ENCODE results near the gene SLC66A3.

The SLC66A3 gene

GRCh38 chr2:11147263-11147662 is 8.0 kb upstream of the SLC66A3 start:
- no peaks in the 10 kb centered on the region for H3K36me3 Mint-ChIP-seq (ENCODE audit: low read depth)
- peaks cover 17% of the 10 kb centered on the region for H3K4me1 Mint-ChIP-seq
- no peak for TF ChIP-seq CTCF (IDR thresholded peaks at IDR 0.05)
- no peak for DNase-seq
- no peaks in the 10 kb centered on the region for H3K9me3 Mint-ChIP-seq
- H3K27me3 Mint-ChIP-seq (ENCODE audit: low read depth, poor library complexity): peaks cover 31% of the 10 kb centered on the region
- no peak overlapping the region for H3K4me3 Mint-ChIP-seq
- no peak overlapping the region for H3K27ac Mint-ChIP-seq

- Mint-ChIP-seq H3K9me3 (no peaks in the 10 kb centered on the region), H3K27me3 (ENCODE audit: low read depth, poor library complexity) (peaks cover 48% of the 10 kb centered on the region), H3K4me3 (no peak overlapping the region), H3K4me1 (peaks cover 6% of the 10 kb centered on the region), H3K36me3 (ENCODE audit: low read depth) (no peaks in the 10 kb centered on the region), H3K27ac (no peak overlapping the region)
- no peak for TF ChIP-seq CTCF (IDR thresholded peaks at IDR 0.05)
- no peak for DNase-seq
Measured at GRCh38 chr2:11152591-11152990, 2.7 kb upstream of the SLC66A3 start.

- Mint-ChIP-seq H3K9me3 (no peaks in the 10 kb centered on the region), H3K27ac (no peak overlapping the region), H3K36me3 (ENCODE audit: low read depth) (no peaks in the 10 kb centered on the region), H3K4me1 (peaks cover 11% of the 10 kb centered on the region), H3K27me3 (ENCODE audit: low read depth, poor library complexity) (peaks cover 51% of the 10 kb centered on the region), H3K4me3 (peak overlapping the region; percentile 72)
- no peak for TF ChIP-seq CTCF (IDR thresholded peaks at IDR 0.05)
- DNase-seq: no peak
Measured at GRCh38 chr2:11154016-11154922, 998 bp upstream of the SLC66A3 start.

- Mint-ChIP-seq H3K27ac (no peak overlapping the region), H3K4me3 (peak overlapping the region; percentile 72), H3K27me3 (ENCODE audit: low read depth, poor library complexity) (peaks cover 51% of the 10 kb centered on the region), H3K36me3 (ENCODE audit: low read depth) (no peaks in the 10 kb centered on the region), H3K9me3 (no peaks in the 10 kb centered on the region), H3K4me1 (peaks cover 17% of the 10 kb centered on the region)
- DNase-seq: peak; percentile 99
- no peak for TF ChIP-seq CTCF (IDR thresholded peaks at IDR 0.05)
Measured at GRCh38 chr2:11154923-11155380, 315 bp upstream of the SLC66A3 start.

GRCh38 chr2:11156396-11157075 is 1.3 kb downstream of the SLC66A3 start:
- no peak for DNase-seq
- no peak for TF ChIP-seq CTCF (IDR thresholded peaks at IDR 0.05)
- H3K4me1 Mint-ChIP-seq: peaks cover 25% of the 10 kb centered on the region

More at GRCh38 chr2:11156396-11157075, 1.3 kb downstream of the SLC66A3 start:
- Mint-ChIP-seq H3K36me3 (ENCODE audit: low read depth) (no peaks in the 10 kb centered on the region), H3K4me3 (peak overlapping the region; percentile 72), H3K27ac (no peak overlapping the region), H3K9me3 (no peaks in the 10 kb centered on the region), H3K27me3 (ENCODE audit: low read depth, poor library complexity) (peaks cover 46% of the 10 kb centered on the region)
